Urinary bladder (tissue), 4 donors: ENCODE measurements around the gene CDC42BPA. TPM values are rescaled to one million over a fixed set of nuclear protein-coding genes. Genes with fewer than 3 reads are reported as not detected.
"Not testable (repeated sequence)": the region's sequence is repeated elsewhere in the genome, so short reads cannot be mapped to it uniquely, and the experiment has no call there.

Experiments
- DNase-seq: peaks from one replicate; pipeline ENCODE4 v3.0.0-alpha.2; 2015; ENCODE audit errors: extremely low spot score
- H3K27ac ChIP-seq: one replicate; pipeline ENCODE4 v1.5.1; 2013; ENCODE audit warnings: low read depth, mild to moderate bottlenecking, moderate library complexity
- H3K36me3 ChIP-seq: one replicate; pipeline ENCODE4 v1.6.1; 2013; ENCODE audit warnings: mild to moderate bottlenecking, moderate library complexity; ENCODE audit not compliant: insufficient read depth
- H3K4me1 ChIP-seq: one replicate; pipeline ENCODE4 v1.6.1; 2013; ENCODE audit warnings: mild to moderate bottlenecking, moderate library complexity; ENCODE audit not compliant: insufficient read depth
- H3K4me3 ChIP-seq: one replicate; pipeline ENCODE4 v1.5.1; 2013; ENCODE audit warnings: low read depth, low read length
- WGBS: extraction: QIAGEN DNeasy Blood & Tissue Kit; methylation state at CpG from one replicate; pipeline ENCODE4 v1.1.7; 2013; 5-methylcytosine and 5-hydroxymethylcytosine counted together
- polyA plus RNA-seq: library from polyadenylated mRNA; stranded (reverse); fragments of 200-250 nt; gene quantifications from one replicate; pipeline ENCODE4 v1.2.3, GENCODE V29; 2013
- total RNA-seq: library from RNA; depleted of rRNA; stranded (reverse); fragments of >200 nt; gene quantifications from one replicate; pipeline ENCODE4 v1.2.3, GENCODE V29; 2014
- donor health status: healthy with polysubstance abuse.
- donor health status: healthy.

The CDC42BPA gene
- total and polyA plus RNA-seq, 2 donors: 36.6 to 194 TPM

DNA sequence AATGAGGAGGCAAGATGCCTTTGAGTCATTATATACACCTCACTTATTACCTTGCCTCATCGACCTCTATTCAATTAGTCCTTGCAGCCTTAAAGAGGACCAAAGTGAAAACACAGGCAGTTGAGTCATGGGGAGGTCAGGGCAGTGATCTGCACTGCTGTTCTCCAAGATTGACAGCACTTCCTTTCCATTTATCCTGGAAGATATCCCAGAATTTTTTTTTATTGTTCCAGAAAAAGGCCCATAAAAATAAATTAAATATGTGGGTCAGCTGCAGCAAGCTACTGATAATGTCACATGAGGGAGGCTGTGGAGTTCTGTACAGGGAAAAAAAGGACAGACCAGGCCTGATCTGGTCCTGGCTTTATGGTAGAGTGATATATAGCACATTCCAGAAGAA lies 33.2 kb upstream of the CDC42BPA start:
- 28% methylated on average over 1 of the region's 1 CpG for WGBS
- no peak overlapping the region for H3K27ac ChIP-seq
- DNase-seq: no peak

DNA sequence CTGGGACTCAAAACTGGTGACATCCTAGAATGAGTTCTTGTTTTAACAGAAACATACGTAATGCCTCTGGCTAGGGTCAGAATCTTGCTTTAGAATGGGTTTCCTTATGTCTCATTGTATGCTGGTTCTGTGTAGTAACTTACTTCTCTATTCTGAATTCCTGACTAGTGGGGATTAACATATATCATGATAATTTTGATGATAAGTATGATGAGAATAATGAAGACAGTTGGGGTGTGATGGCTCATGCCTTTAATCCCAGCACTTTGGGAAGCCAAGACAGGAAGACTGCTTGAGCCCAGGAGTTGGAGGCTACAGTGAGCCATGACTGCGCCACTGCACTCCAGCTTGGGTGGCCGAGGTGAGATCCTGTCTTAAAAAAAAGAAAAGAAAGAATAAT lies 31.7 kb upstream of the CDC42BPA start:
- H3K4me1 ChIP-seq: no peaks in the 10 kb centered on the region
- 98% methylated on average over 3 of the region's 3 CpGs for WGBS
- H3K36me3 ChIP-seq: no peaks in the 10 kb centered on the region
- H3K4me3 ChIP-seq: no peak overlapping the region
- DNase-seq: no peak
- H3K27ac ChIP-seq: no peak overlapping the region

More for the DNA sequence above, 33.2 kb upstream of the CDC42BPA start:
- H3K4me1 ChIP-seq: no peaks in the 10 kb centered on the region
- H3K4me3 ChIP-seq: no peak overlapping the region
- H3K36me3 ChIP-seq: no peaks in the 10 kb centered on the region

DNA sequence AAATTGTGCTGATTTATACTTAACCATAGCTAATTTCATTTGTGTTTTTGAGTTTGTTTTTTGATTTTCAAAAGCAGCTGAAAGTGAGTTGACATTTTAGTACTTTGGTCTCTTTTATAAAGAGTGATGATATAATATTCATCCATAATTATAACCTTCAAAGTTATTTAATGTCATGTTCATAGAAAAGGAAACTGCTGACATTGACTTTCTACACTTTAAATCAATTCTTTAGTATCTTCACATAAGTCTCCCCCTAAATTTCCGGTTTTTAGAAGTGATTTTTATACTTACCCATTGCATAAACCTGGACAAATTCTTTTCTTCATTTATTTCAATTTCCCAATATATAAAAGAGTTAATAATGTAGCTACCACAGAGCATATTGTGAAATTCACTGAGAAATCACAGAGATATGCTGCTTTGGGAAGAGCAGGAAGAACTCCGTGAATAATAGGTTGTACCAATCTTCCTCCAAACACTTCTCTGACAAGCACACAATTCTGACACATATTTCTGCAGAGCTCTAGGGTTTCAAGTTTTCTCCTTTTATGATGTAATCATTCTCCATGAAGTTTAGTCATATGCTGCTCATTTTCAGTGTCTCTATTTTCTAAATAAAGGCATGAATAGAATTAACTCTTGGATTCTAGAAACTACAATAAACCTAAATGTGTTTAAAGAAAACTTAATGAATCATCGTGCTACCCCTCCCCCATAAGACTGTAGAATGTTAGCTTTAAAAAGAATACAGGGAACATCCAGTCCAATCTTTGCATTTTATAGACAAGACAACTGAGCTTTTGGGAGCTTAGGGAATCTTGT lies 25.6 kb upstream of the CDC42BPA start:
- no peak overlapping the region for H3K27ac ChIP-seq
- H3K4me3 ChIP-seq: no peak overlapping the region
- no peaks in the 10 kb centered on the region for H3K4me1 ChIP-seq
- DNase-seq: peak; percentile 43
- H3K36me3 ChIP-seq: no peaks in the 10 kb centered on the region
- 29% methylated on average over 3 of the region's 3 CpGs for WGBS

DNA sequence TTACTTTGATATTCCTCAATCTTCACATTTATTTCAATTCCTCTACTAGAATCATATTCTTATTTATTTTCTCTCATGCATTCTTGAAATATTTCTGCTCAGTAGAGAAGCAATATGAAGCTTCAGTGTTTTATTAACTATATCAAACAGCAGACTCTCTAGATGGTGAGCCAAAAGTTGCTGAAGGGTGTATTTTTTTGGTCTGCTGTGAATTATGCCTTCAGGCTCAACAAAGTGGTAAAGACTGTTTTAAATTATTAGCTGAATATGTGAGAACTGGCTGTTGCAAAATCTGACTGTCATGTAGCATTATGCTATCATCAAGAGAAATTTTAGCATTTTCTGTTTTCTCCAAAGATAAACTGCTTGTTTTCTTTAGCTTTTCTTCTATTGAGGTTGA lies 24.9 kb upstream of the CDC42BPA start:
- H3K4me3 ChIP-seq: no peak overlapping the region
- H3K4me1 ChIP-seq: no peaks in the 10 kb centered on the region
- H3K27ac ChIP-seq: no peak overlapping the region
- H3K36me3 ChIP-seq: no peaks in the 10 kb centered on the region
- no peak for DNase-seq

DNA sequence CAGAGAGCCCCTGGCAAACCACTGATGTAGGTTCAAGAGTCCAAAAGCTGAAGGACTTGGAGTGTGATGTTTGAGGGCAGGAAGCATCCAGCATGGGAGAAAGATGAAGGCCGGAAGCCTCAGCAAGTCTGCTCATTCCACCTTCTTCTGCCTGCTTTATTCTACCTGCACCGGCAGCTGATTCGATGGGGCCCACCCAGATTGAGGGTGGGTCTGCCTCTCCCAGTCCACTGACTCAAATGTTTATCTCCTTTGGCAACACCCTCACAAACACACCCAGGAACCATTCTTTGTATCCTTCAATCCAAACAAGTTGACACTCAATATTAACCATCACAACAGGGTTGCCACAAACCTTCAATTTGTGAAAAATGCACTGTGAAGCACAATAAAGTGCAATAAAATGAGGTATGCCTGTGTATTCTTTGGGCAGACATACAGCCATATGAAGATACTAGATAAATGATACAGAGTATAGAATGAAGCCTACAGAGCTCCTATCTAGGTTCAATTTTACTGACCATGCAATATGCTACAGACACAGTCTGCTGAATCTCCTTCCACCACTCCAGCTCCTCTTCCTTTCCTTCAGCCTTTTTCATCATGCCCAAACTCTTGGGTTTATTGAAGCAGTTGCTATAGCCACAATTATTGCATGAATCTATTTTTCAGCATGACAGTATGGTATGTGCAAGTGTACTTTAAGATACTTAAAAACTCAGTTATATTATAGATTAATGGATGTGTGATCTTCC lies 24.0 kb upstream of the CDC42BPA start:
- H3K4me3 ChIP-seq: no peak overlapping the region
- no peak for DNase-seq
- no peak overlapping the region for H3K27ac ChIP-seq
- H3K4me1 ChIP-seq: no peaks in the 10 kb centered on the region
- no peaks in the 10 kb centered on the region for H3K36me3 ChIP-seq
- 99% methylated on average over 3 of the region's 3 CpGs for WGBS

DNA sequence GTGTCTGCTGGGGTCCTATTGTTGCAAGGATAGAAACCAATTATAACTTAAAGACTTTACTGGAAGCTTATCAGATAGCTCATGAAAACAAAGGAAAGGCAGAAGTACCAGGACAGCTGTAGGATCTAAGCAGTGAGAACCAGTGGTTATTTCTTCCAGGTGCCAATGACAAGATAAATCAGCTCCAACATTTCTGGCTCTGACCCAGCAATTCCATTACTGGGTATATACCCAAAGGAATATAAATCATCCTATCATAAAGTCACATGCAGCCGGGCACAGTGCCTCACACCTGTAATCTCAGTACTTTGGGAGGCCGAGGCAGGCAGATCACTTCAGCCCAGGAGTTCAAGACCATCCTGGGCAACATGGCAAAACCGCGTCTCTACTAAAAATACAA lies 17.8 kb upstream of the CDC42BPA start:
- H3K4me1 ChIP-seq, H3K4me3 ChIP-seq, DNase-seq, H3K36me3 ChIP-seq, H3K27ac ChIP-seq: not testable (repeated sequence)
- WGBS: 87% methylated on average over 4 of the region's 4 CpGs

DNA sequence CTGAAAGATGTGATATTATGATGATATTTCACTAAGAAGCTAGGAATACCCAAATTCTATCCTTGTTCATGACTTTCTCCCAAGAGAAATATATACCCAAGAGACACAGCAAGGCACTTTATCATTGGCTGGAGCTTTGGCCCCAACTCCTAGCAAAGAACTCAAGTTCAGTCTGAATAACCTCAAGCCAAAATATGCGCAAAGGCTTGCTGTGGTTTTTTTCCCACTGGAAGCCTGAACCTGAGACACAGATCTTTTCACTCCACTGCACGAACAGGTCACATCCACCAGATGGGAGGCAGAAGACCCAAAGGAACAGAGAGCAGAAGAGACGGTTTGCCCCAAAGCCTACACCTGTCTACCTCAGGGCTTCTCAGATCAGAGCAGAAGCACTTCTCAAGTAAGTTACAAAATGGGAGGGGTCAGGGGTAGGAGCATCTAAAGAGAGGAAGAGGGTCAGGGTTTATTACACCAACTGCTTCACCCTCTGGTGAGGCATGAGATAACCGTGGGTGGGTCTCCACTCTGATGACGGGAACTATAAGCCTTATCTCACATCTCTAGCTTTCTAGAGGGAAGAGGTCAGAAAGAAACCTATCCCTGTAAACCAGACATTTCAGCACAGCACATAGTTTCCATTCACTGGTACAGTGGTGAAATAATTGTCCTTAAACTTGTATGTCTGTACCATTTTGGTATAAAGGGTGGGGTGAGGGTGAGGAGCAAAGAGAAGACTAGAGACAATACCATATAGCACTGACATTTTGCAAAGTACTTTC lies 17.1 kb upstream of the CDC42BPA start:
- Histone ChIP-seq H3K4me1 (no peaks in the 10 kb centered on the region), H3K4me3 (no peak overlapping the region), H3K27ac (no peak overlapping the region), H3K36me3 (no peaks in the 10 kb centered on the region)
- 72% methylated on average over 5 of the region's 5 CpGs for WGBS
- DNase-seq: no peak

DNA sequence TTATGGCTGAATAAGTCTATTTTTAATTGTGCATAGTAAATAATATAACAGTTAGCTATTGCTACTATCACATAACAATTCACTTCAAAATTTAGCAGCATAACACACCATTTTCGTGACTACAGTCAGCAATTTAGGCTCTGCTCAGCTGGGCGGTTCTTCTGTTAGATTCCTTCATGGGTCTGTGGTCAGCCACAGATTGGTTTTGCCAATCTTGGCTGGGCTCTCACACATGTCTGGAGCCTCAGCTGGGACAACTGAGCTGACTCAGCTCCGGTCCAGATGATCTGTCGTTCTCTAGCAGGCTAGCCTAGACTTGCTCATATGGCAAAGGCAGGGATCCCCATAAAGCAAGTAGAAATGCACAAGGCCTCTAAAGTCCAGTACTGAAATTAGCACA lies 15.1 kb upstream of the CDC42BPA start:
- Histone ChIP-seq H3K27ac (no peak overlapping the region), H3K4me3 (no peak overlapping the region), H3K4me1 (peaks cover 2% of the 10 kb centered on the region), H3K36me3 (no peaks in the 10 kb centered on the region)
- 92% methylated on average over 4 of the region's 4 CpGs for WGBS
- DNase-seq: no peak

DNA sequence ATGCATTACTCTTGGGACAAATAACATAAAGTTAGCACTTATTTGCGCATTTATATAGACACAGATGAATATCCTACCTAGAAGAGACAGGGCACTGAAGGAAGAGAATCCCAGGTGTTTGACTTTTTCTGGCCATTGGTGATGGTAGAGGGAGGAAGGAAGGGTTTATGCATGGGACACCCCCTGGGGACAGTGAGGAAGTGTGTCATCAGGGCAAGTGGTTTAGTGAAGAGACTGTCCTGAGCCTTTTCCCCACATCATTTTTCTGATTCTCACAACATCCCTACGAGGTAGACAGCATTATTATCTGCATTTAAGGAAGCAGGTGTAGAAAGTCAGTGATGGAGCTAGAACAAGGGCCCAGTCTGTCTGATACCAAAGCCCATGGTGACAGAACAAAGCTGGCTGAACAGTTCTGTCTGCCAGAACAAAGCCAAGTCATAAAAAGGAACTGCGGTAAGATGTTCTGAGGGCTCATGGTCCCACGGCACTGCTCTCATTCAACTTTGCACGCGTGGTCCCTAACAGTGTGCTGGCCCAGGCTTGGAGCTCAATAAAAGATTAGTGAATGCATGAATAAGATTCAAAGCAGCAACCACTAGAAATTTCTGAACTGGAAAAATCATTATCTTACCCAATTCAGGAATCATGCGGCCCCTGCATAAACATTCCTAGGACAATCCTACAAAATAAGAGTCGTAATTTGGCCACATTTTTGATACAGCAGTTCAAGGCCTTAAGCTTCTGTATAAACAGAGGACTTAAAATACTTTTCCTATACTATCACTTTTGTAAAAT lies 12.2 kb upstream of the CDC42BPA start:
- Histone ChIP-seq H3K4me1 (peaks cover 2% of the 10 kb centered on the region), H3K36me3 (no peaks in the 10 kb centered on the region), H3K4me3 (no peak overlapping the region), H3K27ac (no peak overlapping the region)
- 35% methylated on average over 8 of the region's 8 CpGs for WGBS
- no peak for DNase-seq

DNA sequence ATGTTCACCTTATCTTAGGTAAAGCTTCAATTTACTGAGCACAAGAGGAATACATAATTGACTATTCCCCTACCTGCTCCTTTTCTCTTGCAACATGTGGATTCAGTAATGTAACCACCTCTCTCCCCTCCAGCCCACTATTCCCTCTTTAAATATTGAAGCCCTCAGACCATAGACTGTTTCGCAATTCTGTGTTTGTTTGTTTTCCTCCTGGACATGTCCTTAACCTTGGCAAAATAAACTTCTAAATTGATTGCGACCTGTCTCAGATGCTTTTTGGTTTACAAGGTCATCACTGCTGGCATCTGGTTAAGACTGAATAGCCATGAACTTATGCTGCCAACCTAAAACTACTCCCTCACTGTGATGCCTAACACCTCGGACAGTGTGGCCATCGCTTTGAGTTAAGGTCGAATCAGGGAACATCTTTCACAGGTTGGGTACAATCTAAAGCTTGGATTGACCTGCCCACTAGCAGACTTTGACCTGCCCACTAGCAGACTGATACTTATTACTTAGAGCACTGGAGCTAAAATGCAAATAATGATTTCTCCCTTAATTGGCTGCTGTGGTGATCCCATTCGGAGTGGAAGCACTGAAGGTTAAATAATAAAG lies 10.2 kb upstream of the CDC42BPA start:
- no peak overlapping the region for H3K4me3 ChIP-seq
- 89% methylated on average over 6 of the region's 6 CpGs for WGBS

DNA sequence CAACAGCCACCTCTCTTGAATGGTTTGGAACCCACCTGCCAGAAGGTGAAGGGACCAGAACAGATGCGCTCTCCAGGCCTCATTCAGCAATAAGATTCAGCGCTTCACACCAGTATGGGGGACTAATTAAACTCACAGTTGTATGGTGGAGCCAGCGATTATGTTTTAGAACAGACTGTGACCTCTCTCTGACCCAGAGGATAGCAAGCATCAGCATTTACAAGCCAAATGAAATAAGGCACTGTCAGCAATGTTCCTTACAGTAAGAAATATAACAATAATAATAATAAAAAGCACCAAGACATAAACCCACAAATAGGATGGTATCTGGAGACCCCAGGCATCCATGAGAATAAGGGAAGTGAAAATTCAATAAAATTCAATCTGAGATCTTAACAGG lies 6.9 kb upstream of the CDC42BPA start:
- Histone ChIP-seq H3K4me1 (peaks cover under 1% of the 10 kb centered on the region), H3K27ac (no peak overlapping the region), H3K4me3 (no peak overlapping the region), H3K36me3 (no peaks in the 10 kb centered on the region)
- 80% methylated on average over 3 of the region's 3 CpGs for WGBS
- no peak for DNase-seq

More for the DNA sequence above, 10.2 kb upstream of the CDC42BPA start:
- Histone ChIP-seq H3K27ac (no peak overlapping the region), H3K36me3 (no peaks in the 10 kb centered on the region), H3K4me1 (peaks cover 2% of the 10 kb centered on the region)
- no peak for DNase-seq

DNA sequence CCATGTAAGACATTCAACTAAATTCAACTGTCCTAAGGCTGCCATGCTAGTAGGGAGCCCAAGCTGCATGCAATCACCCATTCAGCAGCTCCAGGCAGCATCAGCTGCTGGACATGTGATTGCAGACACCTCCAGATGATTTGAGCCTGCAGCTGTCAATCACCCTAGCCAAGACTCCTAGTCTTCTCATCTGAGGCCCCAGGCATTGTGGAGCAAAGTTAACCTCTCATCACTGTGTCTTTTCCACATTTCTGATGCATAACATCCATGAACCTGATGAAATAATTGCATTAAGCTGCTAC lies 5.6 kb upstream of the CDC42BPA start:
- Histone ChIP-seq H3K4me1 (no peaks in the 10 kb centered on the region), H3K27ac (no peak overlapping the region), H3K4me3 (no peak overlapping the region), H3K36me3 (no peaks in the 10 kb centered on the region)
- DNase-seq: no peak
